Muscle layer of colon (tissue), 2 donors: ENCODE data around the gene SMC3.
"Not testable (repeated sequence)": the region's sequence is repeated elsewhere in the genome, so short reads cannot be mapped to it uniquely, and the experiment has no call there.

ENCODE experiments used
- H3K27ac ChIP-seq: one replicate; pipeline ENCODE4 v1.7.0; 2013; ENCODE audit warnings: low read depth, mild to moderate bottlenecking, low read length, moderate library complexity
- H3K27me3 ChIP-seq, 2 donors: one replicate each; pipeline ENCODE4 v1.7.0; 2013; ENCODE audit warnings: low read length in 2 of 2, mild to moderate bottlenecking in 2 of 2; ENCODE audit not compliant: insufficient read depth in 2 of 2, control insufficient read depth in 1 of 2
- H3K36me3 ChIP-seq: one replicate; pipeline ENCODE4 v1.7.0; 2013; ENCODE audit warnings: mild to moderate bottlenecking, low read length; ENCODE audit not compliant: insufficient read depth
- H3K4me1 ChIP-seq: one replicate; pipeline ENCODE4 v1.7.0; 2013; ENCODE audit warnings: mild to moderate bottlenecking, low read length; ENCODE audit not compliant: insufficient read depth
- H3K4me3 ChIP-seq, 2 donors: one replicate each; pipeline ENCODE4 v1.7.0; 2013; ENCODE audit warnings: low read length in 2 of 2, low read depth in 1 of 2, mild to moderate bottlenecking in 1 of 2, moderate library complexity in 1 of 2
- H3K9ac ChIP-seq: one replicate; pipeline ENCODE4 v1.7.0; 2013; ENCODE audit warnings: low read length
- H3K9me3 ChIP-seq: one replicate; pipeline ENCODE4 v1.7.0; 2013; ENCODE audit warnings: mild to moderate bottlenecking, low read length
- donor health status: abdominal sarcoma.
- donor health status: Adenocarcinoma of cecum.

SMC3 gene

GRCh38 chr10:110615057-110615747, 47.7 kb downstream of the SMC3 start:
- Histone ChIP-seq H3K9me3 (no peaks in the 10 kb centered on the region), H3K4me1 (no peaks in the 10 kb centered on the region), H3K27ac (no peak overlapping the region), H3K9ac (no peak overlapping the region), H3K27me3 (no peaks in the 10 kb centered on the region), H3K4me3 (no peak overlapping the region), H3K36me3 (no peaks in the 10 kb centered on the region)

DNA sequence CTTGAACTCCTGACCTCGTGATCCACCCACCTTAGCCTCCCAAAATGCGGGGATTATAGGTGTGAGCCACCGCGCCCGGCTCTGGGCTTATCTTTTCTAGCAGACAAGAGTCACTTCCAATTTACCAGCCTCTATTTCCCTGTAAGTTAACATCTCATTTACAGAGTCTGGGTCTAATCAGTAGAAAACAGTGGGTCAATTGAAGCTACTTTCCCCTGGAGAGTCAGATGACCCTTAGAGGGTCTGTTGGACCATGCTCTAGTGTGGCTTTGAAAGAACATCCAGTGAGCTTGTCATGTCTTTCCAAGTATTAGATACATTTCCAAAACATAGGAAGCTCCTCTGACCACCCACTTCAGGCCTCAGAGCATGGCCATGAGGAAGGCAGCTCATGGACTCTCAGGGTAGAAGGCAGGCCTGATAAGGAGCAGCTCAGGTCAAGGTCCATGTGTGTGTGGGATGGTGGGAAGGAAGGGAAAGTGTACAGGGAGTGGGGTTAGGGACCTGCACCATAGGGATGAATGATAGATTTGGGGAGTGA, 49.1 kb downstream of the SMC3 start:
- no peaks in the 10 kb centered on the region for H3K4me1 ChIP-seq
- H3K27ac ChIP-seq, result no peak overlapping the region
- H3K36me3 ChIP-seq, result no peaks in the 10 kb centered on the region
- no peak overlapping the region for H3K9ac ChIP-seq
- H3K9me3 ChIP-seq, result no peaks in the 10 kb centered on the region
- H3K4me3 ChIP-seq, result no peak overlapping the region
- H3K27me3 ChIP-seq, result no peaks in the 10 kb centered on the region

DNA sequence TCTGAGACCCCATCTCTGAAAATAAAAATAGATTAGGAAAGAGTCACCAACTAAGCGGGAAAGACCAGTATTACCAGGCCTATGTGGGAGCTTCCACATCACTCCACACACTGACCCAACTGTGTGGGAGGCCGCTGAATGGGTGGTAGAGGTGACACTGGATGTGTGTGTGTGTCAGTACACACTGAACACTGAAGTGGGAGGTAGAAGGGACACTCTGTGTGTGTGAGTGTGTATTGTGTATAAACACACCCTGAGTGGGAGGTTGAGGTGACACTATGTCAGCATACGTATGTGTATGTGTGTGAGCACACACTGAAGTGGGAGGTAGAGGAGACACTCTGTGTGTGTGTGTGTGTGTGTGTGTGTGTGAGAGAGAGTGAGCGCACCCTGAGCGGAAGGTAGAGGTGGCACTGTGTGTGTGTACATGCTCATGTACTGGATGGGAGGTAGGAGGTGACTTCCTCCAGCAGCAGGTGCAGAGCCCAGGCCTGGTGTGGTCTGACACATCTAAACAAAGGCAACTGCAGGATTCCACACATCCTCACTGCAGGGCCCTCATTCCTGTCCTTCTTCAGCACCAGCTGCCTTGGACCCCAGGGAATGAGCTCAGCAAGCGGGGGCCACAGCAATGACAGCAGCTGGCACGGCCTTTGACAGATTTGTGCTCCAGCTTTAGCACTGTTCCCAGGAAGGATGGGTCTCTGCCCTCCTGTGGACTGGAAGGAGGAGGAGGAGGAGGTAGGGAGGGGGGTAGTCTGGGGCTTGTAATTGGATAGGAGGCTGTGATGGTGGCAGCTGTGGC, 50.1 kb downstream of the SMC3 start:
- Histone ChIP-seq H3K36me3 (no peaks in the 10 kb centered on the region), H3K9me3 (no peaks in the 10 kb centered on the region), H3K4me3 (no peak overlapping the region), H3K9ac (no peak overlapping the region), H3K27ac (no peak overlapping the region), H3K4me1 (no peaks in the 10 kb centered on the region), H3K27me3 (no peaks in the 10 kb centered on the region)

GRCh38 chr10:110618230-110618610, 50.7 kb downstream of the SMC3 start:
- Histone ChIP-seq H3K27me3 (no peaks in the 10 kb centered on the region), H3K36me3 (no peaks in the 10 kb centered on the region), H3K9me3 (no peaks in the 10 kb centered on the region), H3K4me3 (no peak overlapping the region), H3K27ac (no peak overlapping the region), H3K4me1 (no peaks in the 10 kb centered on the region), H3K9ac (no peak overlapping the region)

DNA sequence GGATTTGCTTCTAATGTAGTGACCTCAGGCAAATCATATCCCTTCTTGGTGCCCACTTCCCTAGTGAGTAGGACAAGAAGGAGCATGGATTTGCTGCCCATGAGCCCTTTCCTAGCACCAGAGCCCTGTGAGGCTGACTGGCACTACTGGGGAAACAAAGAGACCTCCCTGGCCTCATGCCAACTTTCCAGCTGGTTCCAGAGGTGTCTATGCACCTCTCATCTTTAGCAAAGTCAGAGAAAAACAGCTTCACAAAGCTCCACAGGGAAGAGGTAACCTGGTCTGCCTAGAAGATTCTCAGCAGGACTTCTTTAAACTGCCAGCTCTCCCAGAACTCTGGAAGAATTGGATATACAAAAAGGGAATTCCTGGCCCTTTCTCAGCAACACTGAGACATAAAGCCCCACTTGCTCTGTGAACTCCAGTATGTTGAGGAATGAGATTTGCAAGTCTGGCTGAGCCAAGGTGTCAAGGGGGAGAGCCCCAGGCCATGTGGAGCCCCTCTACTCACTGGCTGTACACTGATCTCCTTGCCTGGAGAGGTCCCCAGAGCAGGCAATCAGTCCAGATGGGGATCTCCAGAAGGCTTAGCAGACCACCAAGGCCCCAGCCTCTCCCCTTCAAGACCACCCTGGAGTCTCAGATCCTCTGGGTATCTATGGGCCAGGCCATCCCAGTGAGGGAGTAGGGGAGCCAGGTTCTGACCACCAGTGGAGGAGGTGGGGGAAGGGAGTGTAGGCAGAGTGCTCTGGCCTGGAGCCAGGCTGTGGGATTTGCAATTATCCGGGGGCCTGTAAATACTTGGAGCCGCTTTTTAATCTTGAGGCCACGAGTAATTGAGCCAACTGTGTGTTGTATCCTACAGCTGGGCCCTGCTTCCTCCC, 52.3 kb downstream of the SMC3 start:
- H3K4me3 ChIP-seq, result no peak overlapping the region
- H3K27me3 ChIP-seq, result no peaks in the 10 kb centered on the region
- H3K9ac ChIP-seq, result no peak overlapping the region
- no peaks in the 10 kb centered on the region for H3K4me1 ChIP-seq
- no peak overlapping the region for H3K27ac ChIP-seq
- no peaks in the 10 kb centered on the region for H3K36me3 ChIP-seq
- no peaks in the 10 kb centered on the region for H3K9me3 ChIP-seq

- Histone ChIP-seq H3K4me1 (no peaks in the 10 kb centered on the region), H3K27me3 (no peaks in the 10 kb centered on the region), H3K9me3 (no peaks in the 10 kb centered on the region), H3K27ac (no peak overlapping the region), H3K36me3 (no peaks in the 10 kb centered on the region), H3K4me3 (no peak overlapping the region), H3K9ac (no peak overlapping the region)
Observed at GRCh38 chr10:110620398-110620719, 52.9 kb downstream of the SMC3 start.

GRCh38 chr10:110623316-110623715, 55.8 kb downstream of the SMC3 start:
- H3K27ac ChIP-seq, H3K27me3 ChIP-seq, H3K9me3 ChIP-seq, H3K9ac ChIP-seq, H3K36me3 ChIP-seq, H3K4me3 ChIP-seq, H3K4me1 ChIP-seq: not testable (repeated sequence)

DNA sequence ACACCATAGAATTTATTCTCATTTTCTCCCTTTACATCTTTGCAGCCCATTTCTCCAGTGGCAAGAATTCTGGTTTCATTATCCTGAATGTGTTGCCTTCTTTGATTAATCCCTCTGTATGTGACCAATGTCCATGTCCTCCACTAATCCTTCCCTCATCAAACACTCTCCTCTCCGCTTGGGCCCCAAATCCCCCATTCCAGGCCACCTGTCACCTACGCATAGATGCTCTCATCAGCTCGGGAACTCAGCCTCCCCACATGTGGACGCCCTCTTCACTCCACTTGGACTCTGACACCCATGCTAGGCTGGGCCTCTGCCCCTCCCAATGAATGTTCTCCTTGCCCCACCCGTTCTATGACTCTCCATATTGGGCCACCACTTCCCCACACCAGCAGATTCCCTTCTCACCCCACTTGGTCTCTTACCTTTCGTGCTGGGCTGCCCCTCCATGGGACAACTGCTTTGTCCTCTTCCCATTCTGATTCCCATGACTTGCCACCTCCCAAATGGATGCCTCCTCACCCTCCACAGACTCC, 57.9 kb downstream of the SMC3 start:
- H3K4me3 ChIP-seq, result no peak overlapping the region
- no peak overlapping the region for H3K9ac ChIP-seq
- no peaks in the 10 kb centered on the region for H3K36me3 ChIP-seq
- no peaks in the 10 kb centered on the region for H3K9me3 ChIP-seq
- no peak overlapping the region for H3K27ac ChIP-seq
- H3K4me1 ChIP-seq, result peaks cover 12% of the 10 kb centered on the region
- no peaks in the 10 kb centered on the region for H3K27me3 ChIP-seq

- H3K9ac ChIP-seq, result no peak overlapping the region
- no peaks in the 10 kb centered on the region for H3K27me3 ChIP-seq
- no peak overlapping the region for H3K4me3 ChIP-seq
- H3K4me1 ChIP-seq, result peaks cover 12% of the 10 kb centered on the region
- H3K27ac ChIP-seq, result no peak overlapping the region
- no peaks in the 10 kb centered on the region for H3K9me3 ChIP-seq
- H3K36me3 ChIP-seq, result no peaks in the 10 kb centered on the region
Observed at GRCh38 chr10:110625951-110626855, 58.7 kb downstream of the SMC3 start.

- H3K36me3 ChIP-seq, result no peaks in the 10 kb centered on the region
- no peaks in the 10 kb centered on the region for H3K9me3 ChIP-seq
- no peak overlapping the region for H3K4me3 ChIP-seq
- H3K27ac ChIP-seq, result no peak overlapping the region
- peaks cover 12% of the 10 kb centered on the region for H3K4me1 ChIP-seq
- no peak overlapping the region for H3K9ac ChIP-seq
- no peaks in the 10 kb centered on the region for H3K27me3 ChIP-seq
Observed at GRCh38 chr10:110628161-110628560, 60.7 kb downstream of the SMC3 start.
